MG63 (cell line): ENCODE measurements around the gene SCD5. TPM values are rescaled to one million over a fixed set of nuclear protein-coding genes. Genes with fewer than 3 reads are reported as not detected.

ENCODE experiments used
- DNase-seq: peaks from one replicate; pipeline ENCODE4 v3.0.0-alpha.2; 2020
- H3K27me3 ChIP-seq: fragments of 250-450 bp; sonication (Bioruptor Pico); 2 replicates; pipeline ENCODE4 v1.5.1; 2020; ENCODE audit warnings: mild to moderate bottlenecking, moderate library complexity
- H3K36me3 ChIP-seq: fragments of 250-450 bp; sonication (Bioruptor Pico); 2 replicates; pipeline ENCODE4 v1.5.1; 2020; ENCODE audit warnings: mild to moderate bottlenecking, moderate library complexity
- H3K4me3 ChIP-seq: fragments of 250-450 bp; sonication (Bioruptor Pico); 2 replicates; pipeline ENCODE4 v1.5.1; 2020; ENCODE audit warnings: mild to moderate bottlenecking, moderate library complexity
- H3K9me3 ChIP-seq: fragments of 250-450 bp; sonication (Bioruptor Pico); 2 replicates; pipeline ENCODE4 v1.5.1; 2020; ENCODE audit warnings: mild to moderate bottlenecking, moderate library complexity
- total RNA-seq: library from RNA; depleted of rRNA; stranded (reverse); fragments of >200 nt; shearing (Covaris generic); gene quantifications from 2 replicates; pipeline ENCODE4 v1.2.3, GENCODE V29; 2014; ENCODE audit warnings: low replicate concordance

SCD5 gene
- total RNA-seq, 1 experiment from 2014 or later: 2.9 TPM

DNA sequence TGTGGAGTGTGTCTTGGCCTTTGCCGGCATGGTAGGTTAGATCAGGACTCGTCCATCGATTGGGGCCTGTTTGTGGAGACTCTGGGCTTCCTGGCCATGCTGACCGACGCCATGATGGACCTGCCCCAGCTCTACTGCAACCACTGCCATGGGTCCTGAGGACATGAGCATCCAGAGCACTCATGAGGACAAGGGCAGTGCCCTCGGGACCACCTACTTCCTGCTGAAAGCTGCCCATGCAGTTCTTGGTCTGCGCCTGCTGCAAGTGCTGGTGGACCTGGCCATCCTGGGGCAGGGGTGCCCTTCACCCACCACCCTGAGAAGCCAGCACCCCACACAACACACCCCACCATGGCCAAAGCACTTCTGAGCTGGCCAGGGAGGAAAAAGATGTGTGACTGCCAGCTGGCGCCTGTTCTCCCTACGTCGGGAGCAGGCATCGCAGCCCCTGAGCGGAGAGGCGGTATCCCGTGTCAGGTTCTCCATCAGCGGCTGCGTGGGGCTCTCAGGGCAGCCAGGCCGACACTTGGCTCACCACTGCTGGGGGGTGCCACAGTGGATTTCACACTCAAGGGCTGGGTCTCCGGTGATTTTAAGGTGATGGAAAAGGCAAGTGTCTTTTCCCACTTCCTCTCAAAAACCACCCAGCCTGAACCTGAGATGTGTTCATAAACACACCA is 106.4 kb downstream of the SCD5 start:
- Histone ChIP-seq H3K27me3 (no peaks in the 10 kb centered on the region), H3K36me3 (no peaks in the 10 kb centered on the region), H3K9me3 (no peaks in the 10 kb centered on the region), H3K4me3 (no peak overlapping the region)
- DNase-seq: no peak

DNA sequence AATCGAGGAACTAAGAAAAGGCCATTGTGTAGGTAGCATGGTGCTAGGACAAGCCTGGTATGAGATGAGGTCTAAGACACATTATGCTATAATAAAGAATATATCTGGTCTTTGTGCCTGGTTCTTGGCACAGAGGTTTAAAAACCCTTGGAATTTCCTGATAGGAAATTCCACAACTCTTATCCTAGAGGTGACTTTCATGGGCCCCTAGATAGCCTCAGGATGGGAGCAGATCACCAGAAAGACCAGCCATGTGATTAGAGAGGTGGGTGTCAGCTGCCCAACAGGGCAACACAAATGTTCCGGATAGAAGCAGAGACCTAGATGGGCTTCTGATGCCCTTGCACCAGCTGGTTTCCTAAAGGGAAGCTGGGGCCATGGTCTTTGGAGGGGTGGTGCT is 107.2 kb downstream of the SCD5 start:
- no peaks in the 10 kb centered on the region for H3K36me3 ChIP-seq
- H3K9me3 ChIP-seq: no peaks in the 10 kb centered on the region
- H3K4me3 ChIP-seq: no peak overlapping the region
- DNase-seq: no peak
- no peaks in the 10 kb centered on the region for H3K27me3 ChIP-seq

DNA sequence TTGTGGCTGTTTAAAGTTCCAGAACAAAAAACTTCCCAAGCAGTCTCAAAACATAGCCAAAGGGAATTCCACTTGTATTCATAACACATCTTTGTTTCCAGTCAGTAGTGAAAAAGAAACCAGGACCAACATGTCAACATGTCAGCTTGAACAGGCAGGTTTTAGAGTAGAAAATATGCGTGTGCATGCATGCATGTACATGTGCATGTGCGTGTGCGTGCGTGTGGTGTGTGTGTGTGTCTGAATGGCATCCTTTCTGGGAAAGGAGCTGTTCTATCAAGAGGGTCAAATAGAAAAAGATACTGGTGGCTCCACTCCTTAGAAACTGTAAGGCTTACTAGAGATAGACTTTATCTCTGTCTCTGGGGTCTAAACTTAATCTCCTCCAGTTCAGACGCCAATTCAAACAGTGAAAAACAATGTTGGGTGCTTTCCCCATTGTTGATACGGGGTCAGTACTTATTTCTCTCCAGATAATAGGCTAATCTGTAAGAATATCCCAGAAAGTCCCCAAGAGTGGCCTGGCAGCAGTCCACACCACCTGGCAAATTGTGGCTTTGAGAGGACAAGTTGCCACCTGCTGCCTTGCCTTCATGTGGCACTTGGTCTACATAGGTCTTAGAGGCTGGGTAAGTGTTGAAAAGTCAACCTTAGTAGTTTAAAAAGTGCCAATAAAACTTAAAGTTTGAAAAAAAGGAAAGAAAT is 110.4 kb downstream of the SCD5 start:
- Histone ChIP-seq H3K9me3 (no peaks in the 10 kb centered on the region), H3K27me3 (no peaks in the 10 kb centered on the region), H3K4me3 (no peak overlapping the region), H3K36me3 (no peaks in the 10 kb centered on the region)
- no peak for DNase-seq

DNA sequence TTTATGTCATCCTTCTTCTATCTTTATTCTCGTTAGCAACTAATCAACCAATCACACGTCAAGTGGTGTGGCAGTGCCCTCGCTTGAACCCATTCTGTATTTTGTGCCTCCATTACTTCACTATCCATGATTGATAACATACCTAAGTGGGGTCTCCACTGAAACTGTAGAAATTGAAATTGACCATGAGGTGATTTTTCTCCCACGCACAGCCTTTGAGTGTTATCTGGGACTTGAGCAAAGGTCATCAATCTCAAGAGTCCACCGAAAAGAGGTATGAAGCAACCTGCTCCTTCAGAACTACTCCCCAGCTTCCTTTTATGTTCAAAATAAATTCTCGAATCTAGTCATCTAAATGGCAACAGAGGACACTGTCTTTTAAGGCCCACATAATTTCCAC is 111.1 kb downstream of the SCD5 start:
- no peaks in the 10 kb centered on the region for H3K27me3 ChIP-seq
- no peak for DNase-seq
- H3K36me3 ChIP-seq: no peaks in the 10 kb centered on the region
- H3K9me3 ChIP-seq: no peaks in the 10 kb centered on the region
- no peak overlapping the region for H3K4me3 ChIP-seq

DNA sequence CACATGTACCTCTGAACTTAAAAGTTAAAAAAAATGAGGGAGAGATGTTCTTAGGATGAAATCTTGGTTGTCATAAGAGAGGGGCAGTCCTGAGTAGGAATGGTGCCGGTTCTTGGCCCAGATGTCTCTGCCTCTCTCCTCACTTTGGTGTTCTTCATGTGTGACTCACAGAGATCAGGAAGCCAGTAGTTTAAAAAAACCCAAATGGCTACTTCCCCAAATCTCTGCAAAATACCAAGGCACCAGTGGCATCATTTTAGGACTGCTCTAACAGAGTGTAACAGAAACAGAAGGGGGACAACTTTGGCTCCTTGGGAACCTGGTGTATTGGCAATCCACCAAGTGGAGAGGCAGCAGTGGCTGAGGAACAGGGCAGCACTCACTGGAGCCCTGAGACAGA is 116.8 kb downstream of the SCD5 start:
- Histone ChIP-seq H3K27me3 (no peaks in the 10 kb centered on the region), H3K9me3 (no peaks in the 10 kb centered on the region), H3K36me3 (no peaks in the 10 kb centered on the region), H3K4me3 (no peak overlapping the region)
- no peak for DNase-seq

DNA sequence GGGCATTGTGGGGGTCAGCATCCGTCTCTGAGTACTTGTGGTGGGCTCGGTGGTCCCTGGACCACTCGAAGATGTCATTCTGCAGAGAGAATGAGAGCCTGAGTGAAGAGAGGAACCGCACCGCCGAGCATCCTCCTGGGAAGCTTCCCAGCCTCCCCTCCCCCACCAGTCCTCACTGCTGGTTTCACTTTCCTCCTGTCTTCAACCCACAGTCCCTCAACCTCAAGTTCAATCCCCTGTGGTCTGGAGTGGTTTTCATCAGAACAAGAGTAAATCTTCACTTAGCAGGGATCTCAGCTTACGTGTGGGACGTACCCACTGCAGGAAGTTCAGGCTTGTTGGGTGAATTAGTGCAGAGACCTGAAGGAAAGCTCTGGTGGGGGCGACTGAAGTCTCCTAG is 117.8 kb downstream of the SCD5 start:
- Histone ChIP-seq H3K36me3 (no peaks in the 10 kb centered on the region), H3K4me3 (no peak overlapping the region), H3K9me3 (no peaks in the 10 kb centered on the region), H3K27me3 (no peaks in the 10 kb centered on the region)
- no peak for DNase-seq

DNA sequence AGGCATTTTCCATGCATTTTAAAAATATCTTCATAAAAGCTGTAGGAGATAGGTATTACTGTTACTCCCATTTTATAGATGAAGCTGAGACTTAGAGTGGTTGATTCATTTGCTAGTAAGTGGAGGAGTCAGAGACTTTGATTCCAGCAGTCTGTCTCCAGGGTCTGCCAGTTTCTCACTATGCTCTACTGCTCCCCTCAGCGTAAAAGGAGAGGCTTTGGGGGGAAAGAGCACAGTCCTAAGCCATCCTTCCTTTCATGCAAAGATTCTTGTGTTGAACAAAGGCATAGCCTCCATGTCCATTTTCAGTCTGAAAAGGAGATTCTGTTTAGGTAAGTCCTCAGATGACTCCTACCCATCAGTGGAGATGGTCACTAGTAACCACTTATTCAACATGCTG is 119.1 kb downstream of the SCD5 start:
- Histone ChIP-seq H3K9me3 (no peaks in the 10 kb centered on the region), H3K4me3 (no peak overlapping the region), H3K36me3 (no peaks in the 10 kb centered on the region), H3K27me3 (no peaks in the 10 kb centered on the region)
- no peak for DNase-seq

DNA sequence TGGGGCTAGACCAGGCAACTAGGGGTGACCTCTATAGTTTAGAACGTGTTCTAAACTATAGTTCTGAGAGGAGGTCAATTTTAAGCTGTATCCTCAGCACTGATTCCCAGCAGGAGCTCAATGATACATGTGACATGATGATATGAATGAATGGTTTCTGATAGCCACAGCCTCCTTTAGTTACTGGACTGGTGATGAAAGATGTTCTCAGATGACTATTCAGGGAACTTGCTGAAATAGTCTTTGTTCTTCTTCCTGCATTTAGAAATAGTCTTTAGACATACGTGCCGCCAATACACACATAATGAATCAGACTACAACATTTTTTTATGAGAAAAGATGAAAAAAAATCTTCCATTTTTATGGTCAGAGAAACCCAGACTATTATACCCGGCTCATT is 120.5 kb downstream of the SCD5 start:
- Histone ChIP-seq H3K9me3 (no peaks in the 10 kb centered on the region), H3K27me3 (no peaks in the 10 kb centered on the region)
- no peak for DNase-seq

DNA sequence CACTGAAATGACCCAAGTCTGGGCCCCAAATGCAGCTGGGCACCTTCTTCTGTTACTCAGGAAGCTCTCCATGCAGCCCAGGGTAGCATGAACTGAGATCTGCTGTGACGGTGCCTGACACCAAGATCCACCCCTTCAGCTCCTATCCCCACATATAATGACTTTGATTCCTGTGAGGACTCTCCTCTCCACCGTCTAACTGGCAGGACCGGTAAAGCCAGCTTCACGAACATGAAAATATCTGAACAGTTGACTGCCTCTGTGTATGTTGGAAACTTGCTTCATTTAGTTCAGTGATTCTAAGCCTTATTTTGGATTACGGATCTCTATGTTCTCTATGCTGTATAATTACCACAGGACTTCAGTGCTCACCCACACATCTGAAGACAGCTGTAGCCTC is 121.3 kb downstream of the SCD5 start:
- no peak for DNase-seq

More for the DNA sequence above, 120.5 kb downstream of the SCD5 start:
- no peak overlapping the region for H3K4me3 ChIP-seq
- H3K36me3 ChIP-seq: no peaks in the 10 kb centered on the region

DNA sequence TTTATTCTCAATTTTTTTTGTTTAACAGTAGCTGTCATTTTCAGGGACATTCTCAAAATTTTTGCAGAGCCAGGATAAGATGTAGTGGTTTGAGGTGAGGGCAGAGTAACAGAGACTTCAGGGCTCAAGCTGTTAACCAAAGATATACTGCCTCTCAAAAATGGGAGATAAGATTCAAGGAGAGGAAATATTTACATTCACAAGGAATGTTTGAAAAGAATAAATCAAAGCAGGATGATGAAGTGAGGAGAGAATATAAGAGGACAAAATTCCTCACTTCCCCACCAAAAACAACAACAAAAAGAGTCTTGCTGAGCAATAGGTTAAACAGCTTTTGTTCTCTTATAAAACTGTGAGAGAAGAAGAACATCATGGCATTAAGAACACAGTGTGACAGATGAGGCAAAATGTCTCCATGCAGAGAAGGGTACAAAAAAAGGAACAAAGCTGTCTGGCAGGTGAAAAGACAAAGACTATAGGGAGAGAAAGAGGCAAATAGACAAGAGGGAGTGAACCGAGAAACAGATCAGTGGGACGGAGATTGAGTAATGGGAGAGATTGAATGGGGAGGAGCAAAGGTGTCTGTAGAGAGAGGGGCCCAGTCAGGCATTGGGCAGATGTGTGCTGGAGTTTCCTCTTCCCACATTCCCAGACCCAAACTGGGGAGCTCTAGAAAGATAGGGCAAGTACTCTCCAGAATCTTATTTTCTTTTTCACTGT is 130.7 kb downstream of the SCD5 start:
- no peak overlapping the region for H3K4me3 ChIP-seq
- no peaks in the 10 kb centered on the region for H3K36me3 ChIP-seq
- no peaks in the 10 kb centered on the region for H3K27me3 ChIP-seq
- DNase-seq: no peak
- 0 out of 2 replicates have a peak, but pooled peaks cover 2% of the 10 kb centered on the region for H3K9me3 ChIP-seq

More for the DNA sequence above, 121.3 kb downstream of the SCD5 start:
- H3K9me3 ChIP-seq: no peaks in the 10 kb centered on the region
- no peaks in the 10 kb centered on the region for H3K36me3 ChIP-seq
- no peaks in the 10 kb centered on the region for H3K27me3 ChIP-seq
- no peak overlapping the region for H3K4me3 ChIP-seq

DNA sequence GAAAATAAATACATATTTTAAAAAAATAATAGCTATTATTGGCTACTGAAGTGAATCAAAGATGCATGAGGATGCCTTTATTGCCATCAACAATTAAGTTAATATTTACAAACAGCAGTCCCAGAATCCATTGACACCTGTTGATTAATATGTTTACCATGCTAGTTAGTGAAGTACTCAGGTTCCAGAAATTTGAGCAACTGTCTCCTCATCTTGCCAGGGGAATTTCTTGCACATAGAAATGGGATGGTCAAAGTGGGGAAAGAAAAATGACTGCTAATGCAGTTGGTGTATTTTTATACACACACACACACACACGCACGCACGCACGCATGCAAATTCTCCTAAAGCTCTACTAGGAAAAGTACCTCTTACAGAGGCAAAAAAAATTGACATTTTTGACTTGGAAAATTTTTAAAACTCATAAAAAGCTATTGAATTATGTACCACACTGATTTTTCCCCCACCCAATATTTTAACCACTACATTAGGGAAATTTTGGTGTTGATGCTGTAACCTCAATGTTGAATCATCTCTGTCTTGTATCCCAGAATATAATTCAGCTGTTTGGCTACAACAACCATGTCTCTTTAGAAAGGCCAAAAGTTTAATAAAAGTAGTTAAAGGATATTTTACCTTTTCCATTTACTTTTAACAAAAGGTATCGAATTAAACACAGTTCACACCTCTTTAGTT is 131.5 kb downstream of the SCD5 start:
- no peak overlapping the region for H3K4me3 ChIP-seq
- no peak for DNase-seq
- H3K36me3 ChIP-seq: no peaks in the 10 kb centered on the region
- H3K9me3 ChIP-seq: 0 out of 2 replicates have a peak, but pooled peaks cover 2% of the 10 kb centered on the region
- no peaks in the 10 kb centered on the region for H3K27me3 ChIP-seq

DNA sequence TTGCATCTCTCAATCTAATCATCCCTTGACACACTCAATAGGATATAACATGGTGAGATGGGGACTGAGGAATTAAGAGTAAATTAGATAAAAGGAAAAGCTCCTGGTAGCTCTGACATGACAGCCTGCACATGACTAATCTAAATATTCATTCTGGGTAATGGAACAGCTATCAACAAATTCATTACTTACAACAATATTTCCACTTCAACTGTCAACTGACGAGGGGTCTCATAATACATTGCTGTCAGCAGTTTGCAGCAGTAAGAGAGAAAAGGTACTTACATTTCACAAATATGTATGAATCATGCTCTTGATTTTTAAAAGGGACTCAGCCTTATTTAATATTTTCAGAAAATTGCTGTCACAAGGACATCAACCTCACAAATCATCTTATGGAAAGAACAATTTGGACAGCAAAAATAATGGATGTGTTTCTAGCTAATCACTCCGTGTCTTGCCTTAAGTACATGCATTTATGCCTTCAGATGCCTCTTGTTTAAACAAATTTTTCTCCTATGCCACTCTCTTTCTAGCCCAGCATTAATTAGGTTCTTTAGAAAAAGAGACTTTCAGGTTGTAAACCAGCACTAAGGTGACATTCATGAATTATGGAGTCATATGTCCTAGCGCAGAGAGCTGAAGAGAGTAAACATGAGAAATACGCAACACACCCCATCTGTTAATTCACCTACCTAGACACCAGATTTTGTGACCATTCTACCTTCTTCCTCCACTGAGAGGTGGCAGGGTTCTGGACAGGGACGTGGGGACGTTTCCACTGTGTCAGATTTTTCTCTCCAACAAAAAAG is 137.2 kb downstream of the SCD5 start:
- DNase-seq: no peak
- Histone ChIP-seq H3K36me3 (no peaks in the 10 kb centered on the region), H3K27me3 (no peaks in the 10 kb centered on the region), H3K4me3 (no peak overlapping the region), H3K9me3 (no peaks in the 10 kb centered on the region)

DNA sequence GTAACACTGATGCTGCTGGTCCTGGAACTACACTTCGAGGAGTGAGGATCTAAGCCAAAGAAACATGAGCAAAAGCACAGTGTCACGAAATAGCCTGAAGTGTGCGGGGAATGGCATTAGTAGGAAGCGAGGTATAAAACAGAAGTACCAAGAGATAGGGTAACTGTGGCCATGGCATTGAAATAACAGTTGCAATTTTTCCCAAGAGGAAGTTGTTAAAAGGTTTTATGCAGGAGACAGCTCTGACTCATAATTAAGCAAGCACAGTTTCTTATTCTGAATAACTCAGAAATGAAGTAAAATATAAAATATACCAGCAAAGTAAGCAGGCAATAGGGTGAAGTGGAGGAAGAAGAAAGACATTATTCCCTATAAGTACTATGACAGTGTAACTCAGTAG is 146.5 kb downstream of the SCD5 start:
- no peaks in the 10 kb centered on the region for H3K9me3 ChIP-seq
- no peak overlapping the region for H3K4me3 ChIP-seq
- no peaks in the 10 kb centered on the region for H3K36me3 ChIP-seq
- DNase-seq: no peak
- no peaks in the 10 kb centered on the region for H3K27me3 ChIP-seq

DNA sequence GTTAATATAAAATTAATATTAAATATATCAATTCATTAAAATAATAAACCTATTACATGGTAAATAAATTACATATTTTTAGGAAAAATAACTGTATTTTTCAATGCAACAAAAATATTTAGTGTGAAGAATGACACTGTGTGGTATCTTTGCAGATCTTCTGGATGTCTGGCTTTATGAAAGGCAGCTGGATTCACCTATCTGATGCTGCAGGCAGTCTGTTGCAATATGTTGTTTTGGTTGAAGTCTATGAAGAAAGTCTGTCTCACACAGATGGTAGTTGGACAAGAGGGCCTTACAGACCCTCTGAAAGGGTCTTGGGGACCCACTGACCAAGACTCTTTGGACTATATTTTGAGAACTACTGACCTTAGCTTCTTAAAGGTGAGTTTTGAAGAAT is 147.7 kb downstream of the SCD5 start:
- Histone ChIP-seq H3K4me3 (no peak overlapping the region), H3K27me3 (no peaks in the 10 kb centered on the region), H3K9me3 (no peaks in the 10 kb centered on the region), H3K36me3 (no peaks in the 10 kb centered on the region)
- no peak for DNase-seq

DNA sequence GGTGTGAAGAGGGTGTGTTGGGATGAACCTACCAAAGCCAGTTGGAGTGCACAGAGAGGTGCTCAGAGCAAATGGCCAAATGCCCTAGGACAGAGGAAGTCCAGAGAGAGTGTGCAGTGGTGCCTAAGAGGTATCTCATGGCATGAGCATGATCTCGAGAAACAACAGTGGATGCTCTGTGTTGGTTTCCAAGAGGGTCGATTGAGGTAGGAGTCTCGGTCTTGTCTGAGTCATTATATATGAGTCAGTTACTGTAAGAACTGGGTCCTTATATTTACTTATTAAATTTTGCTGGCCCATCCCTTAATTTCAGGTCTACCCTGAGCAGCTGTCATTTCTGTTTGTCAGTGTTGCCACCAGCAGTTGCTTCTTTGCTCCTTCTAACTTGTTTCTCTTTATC is 150.2 kb downstream of the SCD5 start:
- Histone ChIP-seq H3K4me3 (no peak overlapping the region), H3K27me3 (no peaks in the 10 kb centered on the region), H3K36me3 (no peaks in the 10 kb centered on the region), H3K9me3 (no peaks in the 10 kb centered on the region)
- DNase-seq: no peak

DNA sequence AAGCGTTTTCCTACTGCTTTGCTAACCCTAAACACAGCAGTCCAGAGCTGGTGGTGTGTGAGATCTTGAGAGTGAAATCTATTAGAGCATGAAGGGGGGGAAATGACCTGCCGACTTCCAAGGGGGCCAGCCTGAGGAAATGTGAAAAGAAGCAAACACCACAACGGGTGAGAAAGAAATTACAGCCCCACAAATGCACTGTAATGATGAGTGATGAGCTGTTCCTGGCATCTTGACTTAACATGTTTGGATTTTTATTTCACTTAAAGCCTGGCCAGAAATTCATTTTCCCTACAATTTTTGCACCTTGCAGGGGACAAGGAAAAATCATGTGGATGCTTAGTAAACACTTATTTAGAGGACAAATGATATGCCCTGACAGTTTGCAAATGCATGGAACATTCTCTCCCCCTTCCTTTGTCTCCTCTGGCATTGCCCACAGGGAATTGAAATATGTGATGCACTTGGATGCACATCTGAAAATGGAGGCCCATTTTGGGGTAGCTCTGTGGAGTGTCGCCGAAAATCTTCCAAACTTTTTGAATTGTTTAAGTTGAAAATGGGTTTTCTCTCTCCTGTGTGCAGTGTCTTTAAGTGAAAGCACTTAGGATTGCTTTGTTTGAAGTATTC is 152.5 kb downstream of the SCD5 start:
- no peaks in the 10 kb centered on the region for H3K9me3 ChIP-seq
- DNase-seq: no peak
- H3K27me3 ChIP-seq: no peaks in the 10 kb centered on the region
- no peaks in the 10 kb centered on the region for H3K36me3 ChIP-seq
- no peak overlapping the region for H3K4me3 ChIP-seq
